GM19467 (cell line): ENCODE data around the gene COPS7A.

ENCODE experiments used
- ATAC-seq: cut with Tn5 transposase; IDR thresholded peaks from one replicate; pipeline ENCODE4 v1.9.1; 2021; ENCODE audit warnings: mild to moderate bottlenecking, moderate library complexity; ENCODE audit not compliant: unreplicated experiment

The COPS7A gene

GRCh38 chr12:6768437-6768914 is 44.6 kb downstream of the COPS7A start:
- ATAC-seq: no peak

GRCh38 chr12:6768990-6769389 is 45.1 kb downstream of the COPS7A start:
- no peak for ATAC-seq

GRCh38 chr12:6769666-6770065 is 45.8 kb downstream of the COPS7A start:
- ATAC-seq: no peak

- no peak for ATAC-seq
Measured at GRCh38 chr12:6770094-6770493, 46.2 kb downstream of the COPS7A start.

GRCh38 chr12:6770600-6770999 is 46.8 kb downstream of the COPS7A start:
- no peak for ATAC-seq

GRCh38 chr12:6771091-6771495 is 47.2 kb downstream of the COPS7A start:
- ATAC-seq: no peak

GRCh38 chr12:6771509-6772330 is 47.9 kb downstream of the COPS7A start:
- ATAC-seq: no peak

GRCh38 chr12:6772331-6772695 is 48.5 kb downstream of the COPS7A start, which contains the start of gene LAG3:
Gene LAG3, plus strand, starts transcription at chr12:6772520. Its CDS starts 333 bp downstream, at chr12:6772853.
- no peak for ATAC-seq

GRCh38 chr12:6772726-6773589 is 49.1 kb downstream of the COPS7A start:
- ATAC-seq: no peak

- ATAC-seq: no peak
Measured at GRCh38 chr12:6773590-6774351, 49.9 kb downstream of the COPS7A start.

- ATAC-seq: no peak
Measured at GRCh38 chr12:6774499-6775062, 50.7 kb downstream of the COPS7A start.

GRCh38 chr12:6775185-6776174 is 51.6 kb downstream of the COPS7A start:
- ATAC-seq: no peak

- ATAC-seq: no peak
Measured at GRCh38 chr12:6777386-6777785, 53.5 kb downstream of the COPS7A start.

GRCh38 chr12:6778217-6778573 is 54.3 kb downstream of the COPS7A start:
- no peak for ATAC-seq

GRCh38 chr12:6778574-6779550 is 55.0 kb downstream of the COPS7A start:
- peak; percentile 79 for ATAC-seq

- ATAC-seq: no peak
Measured at GRCh38 chr12:6779708-6780432, 56.0 kb downstream of the COPS7A start.

- no peak for ATAC-seq
Measured at GRCh38 chr12:6780573-6780972, 56.7 kb downstream of the COPS7A start.
